ENCODE data around the gene KRTAP5-10.

DNA sequence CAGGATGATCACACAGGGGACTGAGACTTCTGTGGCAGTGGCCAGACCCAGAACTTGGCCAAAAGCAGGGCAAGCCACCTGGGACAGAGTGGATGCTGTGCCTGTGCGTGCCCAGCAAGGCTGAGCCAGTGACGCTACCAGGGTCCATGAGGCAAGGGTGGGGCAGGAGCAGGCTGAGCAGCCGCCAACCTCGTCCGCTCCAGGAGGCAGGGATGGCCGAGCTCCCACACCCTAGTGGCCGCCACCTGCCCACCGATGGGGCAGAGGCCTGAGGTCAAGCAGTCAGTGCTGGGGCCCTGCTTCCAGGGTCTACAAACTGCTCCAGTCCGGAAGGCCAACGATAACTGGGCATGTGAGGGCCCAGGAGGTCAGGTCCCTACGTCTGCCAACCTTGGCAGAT, 9.9 kb upstream of the KRTAP5-10 start:
- TF ChIP-seq, protein P1, sequence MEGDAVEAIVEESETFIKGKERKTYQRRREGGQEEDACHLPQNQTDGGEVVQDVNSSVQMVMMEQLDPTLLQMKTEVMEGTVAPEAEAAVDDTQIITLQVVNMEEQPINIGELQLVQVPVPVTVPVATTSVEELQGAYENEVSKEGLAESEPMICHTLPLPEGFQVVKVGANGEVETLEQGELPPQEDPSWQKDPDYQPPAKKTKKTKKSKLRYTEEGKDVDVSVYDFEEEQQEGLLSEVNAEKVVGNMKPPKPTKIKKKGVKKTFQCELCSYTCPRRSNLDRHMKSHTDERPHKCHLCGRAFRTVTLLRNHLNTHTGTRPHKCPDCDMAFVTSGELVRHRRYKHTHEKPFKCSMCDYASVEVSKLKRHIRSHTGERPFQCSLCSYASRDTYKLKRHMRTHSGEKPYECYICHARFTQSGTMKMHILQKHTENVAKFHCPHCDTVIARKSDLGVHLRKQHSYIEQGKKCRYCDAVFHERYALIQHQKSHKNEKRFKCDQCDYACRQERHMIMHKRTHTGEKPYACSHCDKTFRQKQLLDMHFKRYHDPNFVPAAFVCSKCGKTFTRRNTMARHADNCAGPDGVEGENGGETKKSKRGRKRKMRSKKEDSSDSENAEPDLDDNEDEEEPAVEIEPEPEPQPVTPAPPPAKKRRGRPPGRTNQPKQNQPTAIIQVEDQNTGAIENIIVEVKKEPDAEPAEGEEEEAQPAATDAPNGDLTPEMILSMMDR (IDR thresholded peaks at IDR 0.05; ENCODE audit: insufficient read depth, low read length, poor library complexity, severe bottlenecking) = no peak
- no peak for TF ChIP-seq EZH2phosphoT487 (conservative IDR thresholded peaks at IDR 0.05; ENCODE audit: low read length)

Data from SU-DHL-6 (cell line).